HuH-7 (cell line): Measurements from ENCODE around the gene TMOD2.
"Not testable (repeated sequence)": the region's sequence is repeated elsewhere in the genome, so short reads cannot be mapped to it uniquely, and the experiment has no call there.

Experiments
- DNase-seq: peaks from one replicate; pipeline ENCODE4 v3.0.0; 2011; ENCODE audit warnings: low spot score

Gene TMOD2

DNA sequence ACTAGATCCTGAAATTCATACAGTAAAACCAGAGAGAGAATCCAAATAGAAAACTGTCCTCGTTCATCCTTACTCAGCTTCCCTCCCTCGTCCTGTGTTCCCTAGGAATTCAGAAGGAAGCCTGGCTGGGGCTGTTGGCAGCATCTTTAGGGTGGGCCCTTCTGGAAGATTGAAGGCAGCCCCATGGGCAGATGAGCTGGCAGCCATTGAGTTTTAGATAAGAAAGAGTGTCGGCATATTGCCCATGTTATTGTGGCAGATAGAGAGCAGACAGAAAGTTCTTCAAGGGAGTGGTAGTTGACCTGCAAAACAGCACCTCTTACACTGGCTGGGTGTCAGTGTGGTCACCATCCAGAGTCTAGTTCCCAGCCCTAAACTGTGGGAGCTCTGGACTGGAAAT lies 23.5 kb downstream of the TMOD2 start:
- DNase-seq, result no peak

GRCh38 chr15:51775967-51776816 lies 24.8 kb downstream of the TMOD2 start:
- DNase-seq, result peak; percentile 54

GRCh38 chr15:51776952-51777569 lies 25.7 kb downstream of the TMOD2 start:
- peak; percentile 59 for DNase-seq

DNA sequence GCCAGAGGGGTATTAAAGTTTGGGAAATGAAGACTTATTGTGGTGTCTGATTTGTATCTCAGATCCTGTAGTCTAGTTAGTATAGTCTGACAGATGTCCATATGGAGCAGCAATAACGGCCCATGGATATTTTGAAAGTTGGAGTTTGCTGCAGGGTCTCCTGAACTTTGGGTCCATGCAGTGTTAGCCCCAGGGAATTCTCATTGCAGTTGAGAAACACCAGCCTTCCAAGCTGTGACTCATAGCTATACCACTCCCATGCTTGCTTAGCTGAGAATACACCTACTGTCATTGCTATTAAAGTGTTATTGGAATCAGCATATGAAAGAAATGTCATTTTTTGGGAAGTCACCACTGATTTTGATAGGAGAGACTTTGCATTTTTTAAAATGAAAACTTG lies 29.2 kb downstream of the TMOD2 start:
- no peak for DNase-seq

DNA sequence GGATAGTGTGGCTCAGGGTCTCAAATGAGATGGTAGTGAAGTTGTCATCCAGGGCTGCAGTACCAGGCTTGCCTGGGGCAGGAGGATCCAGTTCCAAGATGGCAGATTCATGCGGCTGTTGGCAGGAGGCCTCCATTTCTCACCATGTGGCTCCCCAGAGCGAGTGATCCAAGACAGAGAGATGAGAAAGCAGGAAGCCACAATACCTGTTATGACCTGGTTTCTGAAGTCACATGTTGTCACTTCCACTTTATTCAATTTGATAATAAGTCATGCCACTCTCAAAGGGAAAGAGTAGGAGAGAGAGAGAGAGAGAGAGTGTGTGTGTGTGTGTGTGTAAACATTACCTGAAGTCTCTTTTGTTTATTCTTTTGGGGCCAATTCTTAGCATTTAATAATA lies 30.1 kb downstream of the TMOD2 start:
- DNase-seq, result no peak

- DNase-seq, result peak; percentile 32
These were observed 31.0 kb downstream of the TMOD2 start for GRCh38 chr15:51782357-51782896.

DNA sequence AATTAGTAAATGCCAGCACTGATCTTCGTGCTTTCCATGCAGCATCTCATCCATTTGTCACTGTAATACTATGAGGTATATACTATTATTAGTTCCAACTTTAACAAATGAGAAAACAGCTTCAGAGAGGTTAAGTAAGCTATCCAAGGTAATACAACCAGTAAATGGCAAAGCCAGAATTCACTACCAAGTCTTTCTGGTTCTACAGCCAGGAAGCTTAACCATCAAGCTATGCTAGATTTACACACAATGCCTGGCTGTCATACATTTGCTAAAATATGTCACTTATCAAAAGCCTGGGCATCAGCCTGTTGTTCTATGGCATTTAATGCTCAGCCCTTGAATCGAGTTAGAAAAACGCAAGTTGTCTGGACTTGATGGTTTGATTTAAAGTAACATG lies 32.6 kb downstream of the TMOD2 start:
- no peak for DNase-seq

DNA sequence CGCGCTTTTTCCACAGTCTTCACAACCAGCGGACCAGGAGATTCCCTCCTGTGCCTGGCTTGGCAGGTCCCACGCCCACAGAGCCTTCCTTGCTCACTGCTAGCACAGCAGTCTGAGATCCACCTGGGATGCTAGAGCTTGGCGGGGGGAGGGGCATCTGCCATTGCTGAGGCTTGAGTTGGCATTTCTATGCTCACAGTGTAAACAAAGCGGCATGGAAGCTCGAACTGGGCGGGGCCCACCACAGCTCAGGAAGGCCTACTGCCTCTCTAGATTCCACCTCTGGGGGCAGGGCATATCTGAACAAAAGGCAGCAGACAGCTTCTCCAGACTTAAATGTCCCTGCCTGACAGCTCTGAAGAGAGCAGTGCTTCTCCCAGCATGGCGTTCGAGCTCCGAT lies 35.7 kb downstream of the TMOD2 start:
- DNase-seq, result not testable (repeated sequence)

DNA sequence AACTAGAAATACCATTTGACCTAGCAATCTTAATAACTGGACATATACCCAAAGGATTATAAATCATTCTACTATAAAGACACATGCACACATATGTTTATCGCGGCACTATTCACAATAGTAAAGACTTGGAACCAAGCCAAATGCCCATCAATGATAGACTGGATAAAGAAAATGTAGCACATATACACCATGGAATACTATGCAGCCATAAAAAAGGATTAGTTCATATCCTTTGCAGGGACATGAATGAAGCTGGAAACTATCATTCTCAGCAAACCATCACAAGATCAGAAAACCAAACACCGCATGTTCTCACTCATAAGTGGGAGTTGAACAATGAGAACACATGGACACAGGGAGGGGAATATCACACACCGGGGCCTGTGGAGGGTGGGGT lies 41.1 kb downstream of the TMOD2 start:
- not testable (repeated sequence) for DNase-seq

- DNase-seq, result no peak
These were observed 42.3 kb downstream of the TMOD2 start for GRCh38 chr15:51793521-51794305.

DNA sequence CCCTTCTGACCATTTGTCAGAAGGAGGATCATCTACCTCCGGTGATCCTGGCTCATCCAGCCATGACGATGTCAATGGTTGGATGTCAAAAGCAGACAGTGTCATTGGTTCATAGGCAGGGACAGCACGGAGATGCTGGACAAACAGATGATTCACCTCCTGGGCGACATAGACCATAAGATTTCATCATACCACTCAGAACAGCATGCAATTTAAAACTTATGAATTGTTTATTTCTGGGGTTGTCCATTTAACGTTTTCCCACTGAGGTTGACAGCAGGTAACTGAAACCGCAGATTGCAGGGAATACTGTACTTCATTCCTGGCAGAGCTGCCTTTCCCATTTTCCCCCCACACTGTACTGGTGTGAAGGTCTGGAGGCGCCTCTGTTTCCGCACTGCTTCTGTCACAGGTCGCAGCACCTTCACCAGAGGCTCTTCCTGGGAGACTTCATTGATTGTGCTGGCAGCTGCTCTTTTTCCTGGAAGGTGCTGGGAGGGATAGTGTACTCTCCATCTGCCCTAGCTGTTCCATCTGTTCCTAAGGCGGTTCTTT lies 45.5 kb downstream of the TMOD2 start:
- DNase-seq, result no peak

- DNase-seq, result no peak
These were observed 46.9 kb downstream of the TMOD2 start for GRCh38 chr15:51798281-51798680.

- no peak for DNase-seq
These were observed 48.2 kb downstream of the TMOD2 start for GRCh38 chr15:51799282-51800252.

- peak; percentile 44 for DNase-seq
These were observed 50.0 kb downstream of the TMOD2 start for GRCh38 chr15:51801391-51801835.

DNA sequence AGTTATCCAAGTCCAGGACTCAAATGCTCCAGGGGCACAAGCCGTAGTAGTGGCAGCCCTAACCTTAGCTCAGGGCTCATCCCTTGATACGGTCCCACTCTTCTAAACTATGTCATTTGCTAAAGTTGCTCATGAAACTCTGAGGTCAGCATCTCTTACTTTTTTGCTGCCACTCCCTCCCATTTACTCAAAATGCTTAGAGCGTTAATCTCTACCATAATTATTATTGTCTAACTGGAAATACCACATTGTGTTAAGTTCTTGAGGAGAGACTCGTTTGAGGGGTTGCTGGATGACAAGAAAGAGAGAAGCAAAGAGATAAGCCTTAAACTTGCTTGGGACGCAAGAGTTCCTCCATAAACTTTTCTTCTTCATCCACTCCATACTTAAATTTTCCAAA lies 51.2 kb downstream of the TMOD2 start:
- DNase-seq, result no peak

- DNase-seq, result no peak
These were observed 52.6 kb downstream of the TMOD2 start for GRCh38 chr15:51803965-51804364.

DNA sequence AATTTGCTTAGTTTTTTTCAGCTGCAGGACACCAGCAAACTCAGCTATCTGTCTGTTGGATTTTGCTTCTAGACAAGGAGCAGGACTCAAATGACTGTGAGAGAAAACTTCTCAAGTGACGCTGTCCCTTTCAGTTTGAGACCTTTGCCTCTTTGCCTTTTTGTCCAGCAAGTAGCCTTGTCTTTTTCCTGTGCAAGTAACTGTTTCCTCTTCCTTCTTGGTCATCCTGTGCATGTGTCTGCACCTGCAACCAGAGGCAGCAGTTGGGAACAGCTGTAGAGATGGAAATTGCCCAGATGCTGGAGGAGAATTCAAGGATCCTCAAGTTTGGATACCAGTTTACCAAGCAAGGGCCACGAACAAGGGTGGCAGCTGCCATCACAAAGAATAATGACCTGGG lies 54.7 kb downstream of the TMOD2 start:
- no peak for DNase-seq

DNA sequence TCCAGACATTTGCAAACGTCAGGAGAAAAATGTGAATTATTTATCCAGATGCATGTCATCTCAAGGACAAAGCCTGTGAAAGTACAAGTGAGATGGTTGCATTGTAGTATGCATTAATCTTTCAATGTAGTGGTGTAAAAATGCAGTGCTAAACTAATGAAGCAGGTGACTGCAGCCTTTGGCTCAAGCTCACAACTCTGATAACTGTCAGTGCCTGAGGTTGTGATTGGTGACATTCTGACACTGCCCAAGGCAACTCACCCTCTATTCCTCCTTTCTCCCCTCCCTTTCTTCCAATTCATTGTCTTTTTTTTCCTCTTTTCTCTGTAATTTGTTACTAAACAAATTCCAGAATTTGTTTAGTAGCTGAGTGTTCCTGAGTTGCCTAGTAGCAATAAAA lies 58.1 kb downstream of the TMOD2 start:
- DNase-seq, result no peak

GRCh38 chr15:51812598-51812997 lies 61.2 kb downstream of the TMOD2 start:
- no peak for DNase-seq

DNA sequence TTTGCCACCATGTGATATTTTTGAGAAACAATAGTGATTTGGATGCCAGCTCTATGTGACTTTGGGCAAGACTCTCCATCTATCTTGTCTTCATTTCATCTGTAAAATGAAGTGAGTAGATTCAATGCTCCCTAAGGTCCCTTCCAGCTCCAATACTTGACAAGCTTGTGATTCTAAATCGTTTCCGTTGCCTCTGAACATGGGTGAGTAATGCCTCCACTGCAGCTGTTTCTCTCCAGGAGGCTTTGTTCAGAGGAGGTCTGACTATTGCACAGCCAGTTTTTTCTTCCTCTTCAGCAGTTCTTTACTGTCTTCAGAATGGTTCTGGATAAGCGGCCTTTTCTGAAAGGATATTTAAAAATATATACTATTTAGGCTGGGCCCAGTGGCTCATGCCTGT lies 63.2 kb downstream of the TMOD2 start:
- DNase-seq, result no peak

GRCh38 chr15:51816611-51817010 lies 65.2 kb downstream of the TMOD2 start:
- no peak for DNase-seq
